GM12865 (cell line): ENCODE measurements around the gene ZNF287.
"Not testable (repeated sequence)": the region's sequence is repeated elsewhere in the genome, so short reads cannot be mapped to it uniquely, and the experiment has no call there.

ENCODE experiments used
- DNase-seq: peaks from one replicate; pipeline ENCODE4 v3.0.0; 2010; ENCODE audit warnings: low read depth
- H3K4me3 ChIP-seq: 2 replicates; pipeline ENCODE4 v1.5.1; 2011; ENCODE audit warnings: mild to moderate bottlenecking, low read depth, low read length, control low read depth
- TF ChIP-seq, protein P1 (sequence below): IDR thresholded peaks from 2 replicates; pipeline ENCODE4 v1.5.1; 2011; ENCODE audit warnings: low read length, control low read depth, low read depth, inconsistent platforms; ENCODE audit not compliant: insufficient read depth; ENCODE audit errors: missing control alignments

ZNF287 gene

DNA sequence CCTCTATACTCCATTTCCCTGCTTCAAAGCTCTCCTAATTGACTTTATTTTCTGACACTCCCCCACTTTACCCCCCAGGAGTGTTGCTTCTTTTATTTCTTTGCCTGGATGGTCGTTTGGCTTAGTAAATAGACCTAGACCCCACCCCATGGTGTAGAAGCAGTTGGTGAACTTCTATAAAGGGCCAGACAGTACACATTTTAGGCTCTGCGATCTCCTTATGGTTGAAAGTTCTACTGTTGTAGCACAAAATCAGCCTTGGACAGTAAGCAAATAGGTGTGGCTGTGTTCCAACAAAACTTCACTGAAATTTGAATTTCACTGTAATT, 31.9 kb downstream of the ZNF287 start:
- TF ChIP-seq, protein P1, sequence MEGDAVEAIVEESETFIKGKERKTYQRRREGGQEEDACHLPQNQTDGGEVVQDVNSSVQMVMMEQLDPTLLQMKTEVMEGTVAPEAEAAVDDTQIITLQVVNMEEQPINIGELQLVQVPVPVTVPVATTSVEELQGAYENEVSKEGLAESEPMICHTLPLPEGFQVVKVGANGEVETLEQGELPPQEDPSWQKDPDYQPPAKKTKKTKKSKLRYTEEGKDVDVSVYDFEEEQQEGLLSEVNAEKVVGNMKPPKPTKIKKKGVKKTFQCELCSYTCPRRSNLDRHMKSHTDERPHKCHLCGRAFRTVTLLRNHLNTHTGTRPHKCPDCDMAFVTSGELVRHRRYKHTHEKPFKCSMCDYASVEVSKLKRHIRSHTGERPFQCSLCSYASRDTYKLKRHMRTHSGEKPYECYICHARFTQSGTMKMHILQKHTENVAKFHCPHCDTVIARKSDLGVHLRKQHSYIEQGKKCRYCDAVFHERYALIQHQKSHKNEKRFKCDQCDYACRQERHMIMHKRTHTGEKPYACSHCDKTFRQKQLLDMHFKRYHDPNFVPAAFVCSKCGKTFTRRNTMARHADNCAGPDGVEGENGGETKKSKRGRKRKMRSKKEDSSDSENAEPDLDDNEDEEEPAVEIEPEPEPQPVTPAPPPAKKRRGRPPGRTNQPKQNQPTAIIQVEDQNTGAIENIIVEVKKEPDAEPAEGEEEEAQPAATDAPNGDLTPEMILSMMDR = no peak
- no peak overlapping the region for H3K4me3 ChIP-seq
- DNase-seq = no peak

DNA sequence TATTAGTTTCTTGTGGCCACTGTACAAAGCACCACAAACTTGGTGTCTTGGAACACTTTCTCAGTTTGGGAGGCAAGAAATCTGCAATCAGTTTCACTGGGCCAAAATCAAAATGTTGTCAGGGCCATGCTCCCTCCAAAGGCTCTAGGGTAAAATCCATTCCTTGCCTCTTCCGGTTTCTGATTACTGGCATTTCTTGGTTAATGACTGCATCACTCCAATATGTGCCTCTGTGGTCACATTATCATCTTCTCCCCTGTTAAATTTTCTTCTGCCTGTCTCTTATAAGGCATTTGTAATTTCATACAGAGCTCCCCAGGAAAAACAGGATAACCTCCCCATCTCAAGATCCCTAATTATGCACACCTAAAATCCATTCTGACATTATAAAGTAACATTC, 34.8 kb downstream of the ZNF287 start:
- DNase-seq = no peak
- TF ChIP-seq, protein P1 = no peak
- H3K4me3 ChIP-seq = no peak overlapping the region

DNA sequence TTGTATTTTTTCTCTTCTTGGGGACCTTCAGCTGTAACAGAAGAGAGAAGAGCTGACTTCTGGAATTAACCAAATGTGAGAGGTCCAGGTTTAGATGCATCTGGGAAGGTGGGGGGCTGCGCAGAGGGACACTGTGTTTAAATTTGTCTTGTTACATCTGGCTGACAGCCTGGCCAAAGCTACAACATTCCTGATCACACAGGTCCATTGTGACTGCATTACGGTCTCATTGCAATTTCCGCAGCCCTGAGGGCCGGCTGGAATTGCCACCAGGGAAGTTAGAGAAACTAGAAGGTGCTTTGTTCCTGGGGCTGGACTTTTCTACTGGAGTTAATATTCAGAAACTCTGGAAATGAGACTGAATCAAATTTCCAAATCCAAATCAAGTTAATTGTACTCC, 39.1 kb downstream of the ZNF287 start:
- DNase-seq = no peak
- H3K4me3 ChIP-seq = no peak overlapping the region
- TF ChIP-seq, protein P1 = no peak

DNA sequence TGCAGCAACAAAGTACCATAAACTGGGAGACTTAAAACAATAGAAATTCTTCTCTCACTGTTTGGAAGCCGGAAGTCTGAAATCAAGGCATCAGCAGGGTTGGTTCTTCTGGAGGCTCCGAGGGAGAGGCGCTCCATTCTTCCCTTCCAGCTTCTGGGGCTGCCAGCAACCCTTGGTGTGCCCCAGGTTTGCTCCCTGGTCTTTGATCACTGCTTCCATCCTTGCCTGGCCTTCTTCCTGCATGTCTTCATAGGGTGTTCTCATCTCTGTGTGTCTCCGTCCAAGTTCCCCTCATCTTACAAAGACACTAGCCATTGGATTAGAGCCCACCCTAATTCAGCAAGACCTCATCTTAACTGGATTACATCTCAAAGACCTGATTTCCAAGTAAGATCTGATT, 41.7 kb downstream of the ZNF287 start:
- no peak for DNase-seq
- TF ChIP-seq, protein P1 = no peak
- no peak overlapping the region for H3K4me3 ChIP-seq

DNA sequence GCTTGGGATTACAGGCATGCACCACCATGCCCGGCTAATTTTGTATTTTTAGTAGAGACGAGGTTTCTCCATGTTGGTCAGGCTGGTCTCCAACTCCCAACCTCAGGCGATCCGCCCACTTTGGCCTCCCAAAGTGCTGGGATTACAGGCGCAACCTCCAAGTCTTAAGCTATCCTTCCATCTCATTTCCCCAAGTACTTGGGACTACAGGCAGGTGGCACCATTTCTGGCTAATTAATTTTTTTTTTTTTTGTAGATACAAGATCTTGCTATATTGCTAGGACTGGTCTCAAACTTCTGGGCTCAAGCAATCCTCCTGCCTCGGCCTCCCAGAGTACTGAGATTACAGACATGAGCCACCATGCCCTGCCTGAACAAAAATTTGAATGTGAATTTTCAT, 43.4 kb downstream of the ZNF287 start:
- H3K4me3 ChIP-seq, DNase-seq: not testable (repeated sequence)

DNA sequence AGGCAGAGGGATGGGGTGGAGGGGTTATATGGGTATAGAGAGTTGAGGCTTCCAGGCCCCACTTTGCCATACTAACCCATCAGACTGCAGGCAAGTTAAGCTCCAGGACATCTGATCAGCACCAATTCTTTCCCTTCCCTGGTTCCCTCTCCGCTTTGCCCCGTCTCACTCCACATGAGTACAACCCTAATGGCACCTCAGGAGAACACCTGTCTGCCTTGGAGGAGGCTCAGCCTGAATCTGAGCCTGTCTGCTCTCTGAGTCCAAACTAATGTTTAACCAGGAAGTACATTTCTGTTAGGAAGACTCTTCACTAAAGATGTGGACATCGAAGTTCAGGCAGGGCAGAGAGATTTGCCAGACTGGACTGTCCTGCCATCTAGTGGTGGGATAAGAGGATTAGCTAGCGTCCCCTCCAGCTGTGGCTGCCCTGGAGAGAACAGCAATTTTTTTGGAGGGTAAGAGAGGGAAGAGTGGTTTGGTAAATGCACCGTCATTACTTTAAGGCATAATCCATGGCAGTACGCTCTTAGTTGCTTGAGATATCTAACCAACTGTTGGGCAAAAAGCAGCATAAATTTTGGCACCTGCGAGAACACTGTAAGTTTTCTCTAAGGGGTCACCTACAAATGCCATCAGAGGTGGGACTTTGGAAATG, 47.8 kb downstream of the ZNF287 start:
- no peak overlapping the region for H3K4me3 ChIP-seq
- DNase-seq = peak; percentile 88
- TF ChIP-seq, protein P1 = peak; percentile 84

DNA sequence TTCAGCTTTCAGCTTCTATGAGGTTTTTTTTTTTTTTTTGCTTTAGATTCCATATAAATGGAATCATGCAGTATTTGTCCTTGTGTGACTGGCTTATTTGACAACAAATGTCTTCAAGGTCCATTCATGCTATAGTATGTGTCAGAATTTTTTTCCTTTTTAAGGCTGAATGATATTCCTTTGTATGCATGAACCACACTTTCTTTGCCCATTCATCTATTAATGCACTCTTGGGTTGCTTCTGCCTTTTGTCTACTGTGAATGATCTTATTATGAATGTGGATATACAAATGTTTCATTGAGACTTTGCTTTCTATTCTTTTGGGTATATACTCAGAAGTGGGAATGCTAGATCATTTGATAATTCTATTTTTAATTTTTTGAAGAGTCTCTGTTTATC, 50.0 kb downstream of the ZNF287 start:
- TF ChIP-seq, protein P1 = no peak
- H3K4me3 ChIP-seq = no peak overlapping the region
- no peak for DNase-seq

DNA sequence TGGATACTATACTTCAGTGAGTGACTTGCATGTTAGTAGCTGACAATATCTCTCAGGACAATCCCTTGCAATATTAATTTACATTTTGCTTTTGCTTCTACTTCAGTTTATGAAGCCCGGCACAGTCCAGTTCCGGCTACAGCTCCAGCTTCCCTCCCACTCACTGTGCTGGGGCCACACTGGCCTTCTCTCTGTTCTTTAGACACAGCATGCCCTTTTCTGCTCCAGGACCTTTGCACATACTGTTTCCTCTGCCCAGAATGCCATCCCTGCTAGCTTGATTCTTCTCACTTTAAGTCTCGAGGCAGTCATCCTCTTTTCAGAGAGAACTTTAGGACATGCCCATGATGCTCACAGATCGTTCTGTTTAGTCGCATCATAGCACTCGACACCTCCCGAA, 51.5 kb downstream of the ZNF287 start:
- TF ChIP-seq, protein P1 = no peak
- no peak for DNase-seq
- H3K4me3 ChIP-seq = no peak overlapping the region
